Neuronal stem cell (in vitro differentiated cells): Measurements from ENCODE around the gene CCL24.
"Not testable (repeated sequence)": the region's sequence is repeated elsewhere in the genome, so short reads cannot be mapped to it uniquely, and the experiment has no call there.

Source experiments
- DNase-seq: peaks from one replicate; pipeline ENCODE4 v3.0.0-alpha.2; 2013; ENCODE audit warnings: low spot score
- H2AFZ ChIP-seq: one replicate; pipeline ENCODE4 v1.6.1; 2013; ENCODE audit warnings: mild to moderate bottlenecking, low read length, inconsistent platforms
- H2AK5ac ChIP-seq: 2 replicates; pipeline ENCODE4 v1.6.1; 2013; ENCODE audit warnings: low read depth, mild to moderate bottlenecking, inconsistent platforms, low read length, moderate library complexity, mixed read lengths
- H2BK120ac ChIP-seq: 2 replicates; pipeline ENCODE4 v1.6.1; 2013; ENCODE audit warnings: low read depth, mild to moderate bottlenecking, inconsistent platforms, low read length, moderate library complexity, mixed read lengths
- H2BK12ac ChIP-seq: one replicate; pipeline ENCODE4 v1.6.1; 2013; ENCODE audit warnings: low read length, inconsistent platforms
- H2BK15ac ChIP-seq: 2 replicates; pipeline ENCODE4 v1.6.1; 2013; ENCODE audit warnings: mild to moderate bottlenecking, low read length, inconsistent platforms, mixed read lengths
- H2BK5ac ChIP-seq: one replicate; pipeline ENCODE4 v1.6.1; 2013; ENCODE audit warnings: inconsistent platforms, mild to moderate bottlenecking, low read length, moderate library complexity
- H3K14ac ChIP-seq: one replicate; pipeline ENCODE4 v1.6.1; 2013; ENCODE audit warnings: low read length, inconsistent platforms
- H3K18ac ChIP-seq: 2 replicates; pipeline ENCODE4 v1.6.1; 2013; ENCODE audit warnings: low read length, inconsistent platforms
- H3K23ac ChIP-seq: 2 replicates; pipeline ENCODE4 v1.6.1; 2013; ENCODE audit warnings: low read depth, mild to moderate bottlenecking, mixed read lengths, low read length, inconsistent platforms; ENCODE audit not compliant: poor library complexity
- H3K27ac ChIP-seq: replicated peaks from 3 replicates; pipeline ENCODE4 v1.5.1; 2013; ENCODE audit warnings: low read length, inconsistent platforms
- H3K27me3 ChIP-seq, 3 experiments: 2 replicates each; pipeline ENCODE4 v1.6.1; 2013; ENCODE audit warnings: low read length in 3 of 3, mild to moderate bottlenecking in 2 of 3, inconsistent platforms in 1 of 3, low read depth in 1 of 3, mixed read lengths in 1 of 3, moderate library complexity in 1 of 3; ENCODE audit not compliant: control insufficient read depth in 3 of 3, insufficient read depth in 3 of 3
- H3K36me3 ChIP-seq, 2 donors: replicated peaks in 1 of 2; 2 replicates each; pipeline ENCODE4 v1.6.1; 2013; ENCODE audit warnings: low read length in 2 of 2; ENCODE audit not compliant: control insufficient read depth in 2 of 2, insufficient read depth in 2 of 2
- H3K4ac ChIP-seq: 2 replicates; pipeline ENCODE4 v1.6.1; 2013; ENCODE audit warnings: inconsistent platforms, mild to moderate bottlenecking, low read length, moderate library complexity
- H3K4me1 ChIP-seq, 2 donors: 1 replicate in 1 of 2; 2 replicates in 1 of 2; pipeline ENCODE4 v1.6.1; 2013; ENCODE audit warnings: low read length in 2 of 2, low read depth in 1 of 2; ENCODE audit not compliant: control insufficient read depth in 2 of 2, insufficient read depth in 1 of 2
- H3K4me2 ChIP-seq: one replicate; pipeline ENCODE4 v1.6.1; 2013; ENCODE audit warnings: mild to moderate bottlenecking, low read length, inconsistent platforms; ENCODE audit not compliant: insufficient read depth, poor library complexity, severe bottlenecking
- H3K4me3 ChIP-seq, 2 donors: 2 replicates each; pipeline ENCODE4 v1.5.1; 2013; ENCODE audit warnings: low read length in 2 of 2, mild to moderate bottlenecking in 2 of 2, inconsistent platforms in 1 of 2, moderate library complexity in 1 of 2
- H3K79me1 ChIP-seq: one replicate; pipeline ENCODE4 v1.6.1; 2013; ENCODE audit warnings: low read depth, mild to moderate bottlenecking, inconsistent platforms, low read length, moderate library complexity
- H3K9ac ChIP-seq: one replicate; pipeline ENCODE4 v1.6.1; 2013; ENCODE audit warnings: mild to moderate bottlenecking, low read depth, low read length, inconsistent platforms; ENCODE audit not compliant: poor library complexity
- H3K9me3 ChIP-seq, 2 donors: replicated peaks in 1 of 2; 2 replicates each; pipeline versions ENCODE3 to v1.6.1; 2013; ENCODE audit warnings: low read length in 2 of 2, mild to moderate bottlenecking in 2 of 2, inconsistent platforms in 1 of 2, low read depth in 1 of 2, mixed read lengths in 1 of 2, moderate library complexity in 1 of 2; ENCODE audit not compliant: control insufficient read depth in 2 of 2, insufficient read depth in 1 of 2
- H4K8ac ChIP-seq: one replicate; pipeline ENCODE4 v1.6.1; 2013; ENCODE audit warnings: low read depth, mild to moderate bottlenecking, inconsistent platforms, low read length, moderate library complexity
- H4K91ac ChIP-seq: one replicate; pipeline ENCODE4 v1.6.1; 2013; ENCODE audit warnings: low read length, low read depth, mild to moderate bottlenecking, inconsistent platforms; ENCODE audit not compliant: poor library complexity
- WGBS, 2 donors: extraction: QIAGEN DNeasy Blood & Tissue Kit; methylation state at CpG; one replicate each; pipeline ENCODE4 v1.1.7; 2013; ENCODE audit warnings: missing lambda C conversion rate in 2 of 2, mixed read lengths in 1 of 2; ENCODE audit not compliant: insufficient read length in 2 of 2, insufficient replicate concordance in 1 of 2; ENCODE audit errors: extremely low coverage in 2 of 2; 5-methylcytosine and 5-hydroxymethylcytosine counted together

The CCL24 gene

GRCh38 chr7:75842836-75843446 is 29.3 kb upstream of the CCL24 start:
- Histone ChIP-seq H2AK5ac (no peak overlapping the region), H2AFZ (peak overlapping the region; percentile 55), H3K4ac (no peak overlapping the region), H3K4me3 (no peak overlapping the region), H3K4me1 (no peaks in the 10 kb centered on the region), H3K23ac (no peak overlapping the region), H3K9ac (no peak overlapping the region), H3K4me2 (no peak overlapping the region), H2BK5ac (no peak overlapping the region), H3K27me3 (no peaks in the 10 kb centered on the region), H3K18ac (no peak overlapping the region), H3K79me1 (no peaks in the 10 kb centered on the region), H3K27ac (no peak overlapping the region), H4K8ac (no peak overlapping the region), H3K9me3 (no peaks in the 10 kb centered on the region), H2BK120ac (no peak overlapping the region), H2BK12ac (no peak overlapping the region), H2BK15ac (no peak overlapping the region), H3K36me3 (no peaks in the 10 kb centered on the region), H4K91ac (no peak overlapping the region), H3K14ac (no peak overlapping the region)
- WGBS, 2 donors, result no CpG with 5 or more reads among the region's 8 CpGs
- no peak for DNase-seq

GRCh38 chr7:75840029-75840428 is 26.4 kb upstream of the CCL24 start:
- WGBS, 2 donors, result no CpG with 5 or more reads among the region's 3 CpGs
- Histone ChIP-seq H3K4ac (no peak overlapping the region), H2AK5ac (no peak overlapping the region), H3K36me3 (no peaks in the 10 kb centered on the region), H3K9me3 (no peaks in the 10 kb centered on the region), H3K4me3 (no peak overlapping the region), H3K4me2 (no peak overlapping the region), H3K18ac (no peak overlapping the region), H3K4me1 (no peaks in the 10 kb centered on the region), H3K27me3 (no peaks in the 10 kb centered on the region), H3K79me1 (no peaks in the 10 kb centered on the region), H3K23ac (no peak overlapping the region), H2BK12ac (no peak overlapping the region), H2AFZ (no peak overlapping the region), H3K27ac (no peak overlapping the region), H2BK5ac (no peak overlapping the region), H2BK120ac (no peak overlapping the region), H3K14ac (no peak overlapping the region), H4K8ac (no peak overlapping the region), H2BK15ac (no peak overlapping the region), H3K9ac (no peak overlapping the region), H4K91ac (no peak overlapping the region)
- DNase-seq, result no peak

GRCh38 chr7:75838281-75838930 is 24.8 kb upstream of the CCL24 start:
- 100% methylated on average over 3 of the region's 14 CpGs; no CpG with 5 or more reads in 1 of the 2 donors for WGBS, 2 donors

GRCh38 chr7:75836798-75837197 is 23.2 kb upstream of the CCL24 start:
- no peak for DNase-seq
- Histone ChIP-seq H3K79me1 (no peaks in the 10 kb centered on the region), H3K4ac (no peak overlapping the region), H2BK12ac (no peak overlapping the region), H3K9me3 (no peaks in the 10 kb centered on the region), H2BK15ac (no peak overlapping the region), H3K14ac (no peak overlapping the region), H4K8ac (no peak overlapping the region), H2BK120ac (no peak overlapping the region), H4K91ac (no peak overlapping the region), H2AK5ac (no peak overlapping the region), H3K4me2 (no peak overlapping the region), H3K27me3 (no peaks in the 10 kb centered on the region), H3K4me3 (no peak overlapping the region), H3K27ac (no peak overlapping the region), H3K9ac (no peak overlapping the region), H3K4me1 (no peaks in the 10 kb centered on the region), H3K36me3 (no peaks in the 10 kb centered on the region), H2AFZ (no peak overlapping the region), H3K18ac (no peak overlapping the region), H3K23ac (no peak overlapping the region), H2BK5ac (no peak overlapping the region)
- WGBS, 2 donors, result no CpG with 5 or more reads among the region's 7 CpGs

More at GRCh38 chr7:75838281-75838930, 24.8 kb upstream of the CCL24 start:
- H2AFZ ChIP-seq, H3K14ac ChIP-seq, H2AK5ac ChIP-seq, H3K27me3 ChIP-seq, H3K23ac ChIP-seq, H2BK15ac ChIP-seq, H3K4me3 ChIP-seq, H2BK5ac ChIP-seq, H3K18ac ChIP-seq, H3K27ac ChIP-seq, H2BK12ac ChIP-seq, H3K4ac ChIP-seq, H4K8ac ChIP-seq, H4K91ac ChIP-seq, DNase-seq, H3K4me1 ChIP-seq, H3K79me1 ChIP-seq, H3K4me2 ChIP-seq, H2BK120ac ChIP-seq, H3K36me3 ChIP-seq, H3K9ac ChIP-seq, H3K9me3 ChIP-seq: not testable (repeated sequence)
